H1 (cell line): Measurements from ENCODE around the gene SRPRB. TPM values are rescaled to one million over a fixed set of nuclear protein-coding genes. Genes with fewer than 3 reads are reported as not detected.
A peak's percentile ranks its signal among the peaks of the same experiment; 100 is the strongest.

Experiments
- CTCF ChIA-PET: fragments of 300-600 bp; sonication (Branson Sonifier 250); formaldehyde crosslinking; loops from one replicate; lab custom pipeline; 2021; ENCODE audit not compliant: partially characterized antibody; lab: Charles Lee
- POLR2A ChIA-PET: fragments of 300-600 bp; sonication (Branson Sonifier 250); formaldehyde crosslinking; loops from one replicate; lab custom pipeline; 2021; ENCODE audit warnings: inconsistent platforms; ENCODE audit not compliant: partially characterized antibody; lab: Charles Lee
- DNase-seq, 2 experiments: peaks; one replicate each; pipeline versions ENCODE4 v3.0.0 to v3.0.0-alpha.2; 2010 to 2022; ENCODE audit warnings: low spot score in 2 of 2, low read depth in 1 of 2, mixed read lengths in 1 of 2
- FAIRE-seq: peaks from 2 replicates; lab custom pipeline; 2011; peaks lifted over from hg19 to GRCh38; lab: Jason Lieb, UNC
- H2AFZ ChIP-seq: 2 replicates; pipeline ENCODE4 v1.8.1; 2012; ENCODE audit warnings: low read length, inconsistent platforms
- H2AK5ac ChIP-seq: 2 replicates; pipeline ENCODE4 v1.6.1; 2013; ENCODE audit warnings: low read depth, low read length
- H2BK120ac ChIP-seq: replicated peaks from 2 replicates; pipeline ENCODE3; 2013; ENCODE audit warnings: low read depth, low read length, inconsistent platforms
- H2BK12ac ChIP-seq: 2 replicates; pipeline ENCODE4 v1.6.1; 2013; ENCODE audit warnings: low read depth, low read length
- H2BK15ac ChIP-seq: 2 replicates; pipeline ENCODE4 v1.6.1; 2013; ENCODE audit warnings: low read length
- H2BK20ac ChIP-seq: 2 replicates; pipeline ENCODE4 v1.6.1; 2013; ENCODE audit warnings: low read length
- H2BK5ac ChIP-seq: 2 replicates; pipeline ENCODE4 v1.6.1; 2013; ENCODE audit warnings: low read depth, low read length
- H3K14ac ChIP-seq: 2 replicates; pipeline ENCODE4 v1.6.1; 2013; ENCODE audit warnings: inconsistent platforms; ENCODE audit not compliant: insufficient read length
- H3K18ac ChIP-seq: 2 replicates; pipeline ENCODE4 v1.6.1; 2013; ENCODE audit warnings: low read length; ENCODE audit errors: extremely low read depth
- H3K23ac ChIP-seq: 2 replicates; pipeline ENCODE4 v1.6.1; 2013; ENCODE audit warnings: inconsistent platforms; ENCODE audit not compliant: insufficient read length
- H3K23me2 ChIP-seq: 2 replicates; pipeline ENCODE4 v1.6.1; 2013; ENCODE audit warnings: low read depth, low read length
- H3K27ac ChIP-seq: 2 replicates; pipeline ENCODE4 v1.6.1; 2011; ENCODE audit warnings: low read depth, low read length, inconsistent platforms
- H3K27me3 ChIP-seq, 4 experiments: replicated peaks in 1 of 4; 1 replicate in 1 of 4; 2 replicates in 3 of 4; pipeline versions ENCODE4 v1.6.1 to v1.8.1; 2011 to 2013; ENCODE audit warnings: low read length in 3 of 4, mild to moderate bottlenecking in 3 of 4, inconsistent platforms in 2 of 4, mixed read lengths in 2 of 4, moderate library complexity in 1 of 4; ENCODE audit not compliant: control insufficient read depth in 3 of 4, insufficient read depth in 3 of 4; ENCODE audit errors: extremely low read depth in 1 of 4
- H3K36me3 ChIP-seq, 4 experiments: 2 replicates each; pipeline versions ENCODE4 v1.6.1 to v1.8.1; 2011 to 2013; ENCODE audit warnings: mild to moderate bottlenecking in 4 of 4, low read length in 3 of 4, moderate library complexity in 2 of 4, control low read depth in 1 of 4, inconsistent platforms in 1 of 4; ENCODE audit not compliant: insufficient read depth in 4 of 4, control insufficient read depth in 2 of 4
- H3K4ac ChIP-seq: replicated peaks from 2 replicates; pipeline ENCODE3; 2013; ENCODE audit warnings: low read length, low read depth, mixed read lengths, inconsistent platforms; ENCODE audit not compliant: insufficient read length
- H3K4me1 ChIP-seq, 4 experiments: replicated peaks in 1 of 4; 1 replicate in 1 of 4; 2 replicates in 3 of 4; pipeline versions ENCODE4 v1.6.1 to v1.8.1; 2011 to 2013; ENCODE audit warnings: low read length in 3 of 4, inconsistent platforms in 2 of 4, mixed read lengths in 1 of 4; ENCODE audit not compliant: insufficient read depth in 4 of 4, control insufficient read depth in 3 of 4
- H3K4me2 ChIP-seq, 2 experiments: 2 replicates each; pipeline versions ENCODE4 v1.6.1 to v1.8.1; 2011 to 2013; ENCODE audit warnings: low read depth in 2 of 2, low read length in 2 of 2, control low read depth in 1 of 2, inconsistent platforms in 1 of 2, mild to moderate bottlenecking in 1 of 2; ENCODE audit not compliant: insufficient read depth in 1 of 2
- H3K4me3 ChIP-seq, 4 experiments: fragments of 200-600, 300-600 bp in 1 of 4; sonication (generic), shearing (Covaris generic), sonication (Bioruptor Twin) in 1 of 4; 2 replicates each; pipeline versions ENCODE4 v1.5.1 to v1.8.1; 2011 to 2016; ENCODE audit warnings: low read length in 4 of 4, low read depth in 3 of 4, control low read depth in 2 of 4, inconsistent platforms in 2 of 4, mild to moderate bottlenecking in 2 of 4, mixed read lengths in 1 of 4, moderate library complexity in 1 of 4; ENCODE audit not compliant: insufficient read depth in 2 of 4; ENCODE audit errors: extremely low read depth in 1 of 4
- H3K56ac ChIP-seq: replicated peaks from 2 replicates; pipeline ENCODE3; 2013; ENCODE audit warnings: low read depth, mild to moderate bottlenecking, mixed read lengths, low read length, inconsistent platforms; ENCODE audit not compliant: insufficient read length
- H3K79me1 ChIP-seq: 2 replicates; pipeline ENCODE4 v1.6.1; 2013; ENCODE audit warnings: low read depth, low read length, control low read depth
- H3K79me2 ChIP-seq, 2 experiments: 2 replicates each; pipeline versions ENCODE4 v1.6.1 to v1.8.1; 2012 to 2013; ENCODE audit warnings: low read length in 2 of 2, mild to moderate bottlenecking in 2 of 2, inconsistent platforms in 1 of 2; ENCODE audit not compliant: insufficient read depth in 2 of 2, control insufficient read depth in 1 of 2
- H3K9ac ChIP-seq, 4 experiments: replicated peaks in 1 of 4; 1 replicate in 1 of 4; 2 replicates in 3 of 4; pipeline versions ENCODE4 v1.6.1 to v1.8.1; 2011 to 2013; ENCODE audit warnings: low read depth in 3 of 4, low read length in 3 of 4, control low read depth in 2 of 4, mild to moderate bottlenecking in 2 of 4, moderate library complexity in 2 of 4, inconsistent platforms in 1 of 4; ENCODE audit errors: extremely low read depth in 1 of 4
- H3K9me3 ChIP-seq, 2 experiments: 2 replicates each; pipeline versions ENCODE4 v1.6.1 to v1.8.1; 2012 to 2013; ENCODE audit warnings: mild to moderate bottlenecking in 2 of 2, moderate library complexity in 2 of 2, control low read depth in 1 of 2, inconsistent platforms in 1 of 2, low read depth in 1 of 2, low read length in 1 of 2, mixed read lengths in 1 of 2; ENCODE audit not compliant: insufficient read depth in 2 of 2
- H4K20me1 ChIP-seq, 2 experiments: replicated peaks in 1 of 2; 2 replicates each; pipeline versions ENCODE3 to v1.8.1; 2011 to 2013; ENCODE audit warnings: inconsistent platforms in 2 of 2, low read length in 2 of 2, mild to moderate bottlenecking in 1 of 2; ENCODE audit not compliant: insufficient read depth in 2 of 2, control insufficient read depth in 1 of 2
- H4K5ac ChIP-seq: 2 replicates; pipeline ENCODE4 v1.6.1; 2013; ENCODE audit warnings: low read length, low read depth, mixed read lengths, inconsistent platforms; ENCODE audit not compliant: insufficient read length
- H4K8ac ChIP-seq: 2 replicates; pipeline ENCODE4 v1.8.0; 2013; ENCODE audit warnings: mild to moderate bottlenecking, moderate library complexity, low read length, inconsistent platforms; ENCODE audit not compliant: insufficient read depth; ENCODE audit errors: extremely low read depth
- H4K91ac ChIP-seq: replicated peaks from 2 replicates; pipeline ENCODE3; 2013; ENCODE audit warnings: low read length, mixed read lengths, inconsistent platforms; ENCODE audit not compliant: insufficient read length
- EGR1 ChIP-seq: IDR thresholded peaks from 2 replicates; pipeline ENCODE4 v1.6.1; 2011; ENCODE audit warnings: low read depth, low read length, borderline replicate concordance
- GTF2F1 ChIP-seq: IDR thresholded peaks from 2 replicates; pipeline ENCODE4 v1.6.1; 2012; ENCODE audit warnings: low read depth, low read length, improper control_type of control experiment, borderline replicate concordance
- NRF1 ChIP-seq: IDR thresholded peaks from 2 replicates; pipeline ENCODE4 v1.6.1; 2011; ENCODE audit warnings: mild to moderate bottlenecking, low read depth, low read length, improper control_type of control experiment
- POLR2AphosphoS5 ChIP-seq: IDR thresholded peaks from 2 replicates; pipeline ENCODE4 v1.6.1; 2011; ENCODE audit warnings: low read depth, low read length
- SIN3A ChIP-seq, 2 experiments: IDR thresholded peaks in 1 of 2; conservative IDR thresholded peaks in 1 of 2; 2 replicates each; pipeline ENCODE4 v1.6.1; 2011 to 2012; ENCODE audit warnings: low read length in 2 of 2, improper control_type of control experiment in 1 of 2, low read depth in 1 of 2, mild to moderate bottlenecking in 1 of 2
- SRF ChIP-seq: IDR thresholded peaks from 2 replicates; pipeline ENCODE4 v1.6.1; 2011; ENCODE audit warnings: mild to moderate bottlenecking, low read depth, low read length, moderate library complexity
- WGBS, 2 experiments: shearing (Covaris generic) in 1 of 2; methylation state at CpG; one replicate each; pipeline versions ENCODE4 v1.1.6 to v1.1.7; 2013 to 2015; ENCODE audit warnings: low lambda C conversion rate in 2 of 2, mixed read lengths in 2 of 2, inconsistent platforms in 1 of 2, low coverage in 1 of 2, missing lambda C conversion rate in 1 of 2; ENCODE audit not compliant: insufficient replicate concordance in 2 of 2, insufficient coverage in 1 of 2, insufficient read length in 1 of 2; ENCODE audit errors: extremely low coverage in 1 of 2, missing lambda C conversion rate in 1 of 2; 5-methylcytosine and 5-hydroxymethylcytosine counted together
- polyA plus RNA-seq, 7 experiments: library from polyadenylated mRNA; depleted of rRNA in 3 of 7; stranded (reverse) in 5 of 7; unstranded in 2 of 7; fragments of >200 nt in 5 of 7; fragments of 200-250 nt in 2 of 7; gene quantifications; 1 replicate in 5 of 7; 2 replicates in 1 of 7; 4 replicates in 1 of 7; pipeline versions ENCODE4 v1.2.1 to v1.2.3, GENCODE V29; 2011 to 2013; ENCODE audit warnings: missing spikeins in 2 of 7, mixed read lengths in 2 of 7
- total RNA-seq: library from RNA; stranded (reverse); fragmentation: NEBNext Ultra II Directional; extraction: Animal tissue kit (Norgen Biotek cat#: 25700); gene quantifications from 2 replicates; pipeline ENCODE4 v1.2.1, GENCODE V29; 2021

SRPRB gene
- total and polyA plus RNA-seq, 2 of the 8 experiments (the other 6 are each of a cell fraction or from before 2014, with no cell fraction given): 15.9 to 49.8 TPM

- Histone ChIP-seq H3K9me3 (no peaks in the 10 kb centered on the region), H3K27me3 (no peaks in the 10 kb centered on the region), H3K4me3 (no peak overlapping the region), H4K8ac (no peak overlapping the region; the same call in 1 of the 2 replicates), H3K18ac (no peak overlapping the region), H3K36me3 (no peaks in the 10 kb centered on the region), H2AK5ac (0 out of 2 replicates have a peak overlapping the region, but pooled peaks have one; percentile 65), H2BK20ac (no peak overlapping the region), H4K5ac (no peak overlapping the region), H3K23ac (no peak overlapping the region), H3K27ac (no peak overlapping the region), H3K79me2 (no peaks in the 10 kb centered on the region), H3K4me2 (no peak overlapping the region), H3K23me2 (no peaks in the 10 kb centered on the region)
- WGBS, 2 experiments: 83% methylated on average over 7 of the region's 7 CpGs; no CpG with 5 or more reads in 1 of the 2 experiments
- POLR2A ChIA-PET: interaction anchor here (1.7 kb wide), 1 partner anchor 25 kb away, joined by 3 read pairs; no protein-coding TSS in a partner anchor
- CTCF ChIA-PET: interaction anchor here (0.7 to 1.5 kb wide), 5 partner anchors 10 to 51 kb away, joined by 3 to 6 read pairs (median 3); no protein-coding TSS in a partner anchor
- DNase-seq: no peak
- TF ChIP-seq EGR1 (no peak), NRF1 (no peak), GTF2F1 (no peak), SIN3A (conservative IDR thresholded peaks at IDR 0.05 in 1 of 2, IDR thresholded peaks at IDR 0.05 in 1 of 2; ENCODE audit: low read depth in 1 of 2, low read length in 2 of 2) (no peak), SRF (no peak), POLR2AphosphoS5 (no peak)
- TF ChIP-seq, all 59 proteins: peak for 0
- Histone ChIP-seq H2BK5ac (no peak overlapping the region), H2BK120ac (no peak overlapping the region), H3K4ac (no peak overlapping the region), H2AFZ (no peak overlapping the region), H4K20me1 (no peaks in the 10 kb centered on the region), H3K79me1 (no peaks in the 10 kb centered on the region), H4K91ac (no peak overlapping the region), H3K4me1 (peaks cover 0 to 3% (median 0%) of the 10 kb centered on the region in 4 experiments; a peak in 3 of 7 replicates), H3K9ac (no peak overlapping the region), H3K14ac (no peak overlapping the region), H3K56ac (no peak overlapping the region), H2BK15ac (no peak overlapping the region), H2BK12ac (no peak overlapping the region)
- FAIRE-seq: no peak
Observed at GRCh38 chr3:133868758-133869475, 63.3 kb downstream of the SRPRB start.
